K562 (cell line): ENCODE data around the gene IFT81. TPM values are rescaled to one million over a fixed set of nuclear protein-coding genes. Genes with fewer than 3 reads are reported as not detected.

Experiments
- CEBPB ChIP-seq: fragments of 450-650 bp; IDR thresholded peaks from 2 replicates; pipeline ENCODE4 v1.6.1; 2016; ENCODE audit warnings: missing genetic modification characterization, missing compliant biosample characterization
- ZNF146 ChIP-seq: IDR thresholded peaks from one replicate; pipeline ENCODE4 v1.6.1; 2018; ENCODE audit warnings: missing compliant biosample characterization; ENCODE audit not compliant: unreplicated experiment
- polyA plus RNA-seq, 8 experiments: library from polyadenylated mRNA; depleted of rRNA in 4 of 8; stranded (reverse) in 5 of 8; unstranded in 3 of 8; fragments of >200 nt; fragmentation: Nextera tagmentation in 2 of 8; fragmentation: Illumina TruSeq in 1 of 8; extraction: Ambion mirVana in 2 of 8; extraction: Trizol in 1 of 8; gene quantifications; 2 replicates each; pipeline versions ENCODE4 v1.2.1 to v1.2.3, GENCODE V29; 2011 to 2014; ENCODE audit warnings: inconsistent platforms in 1 of 8, missing spikeins in 1 of 8
- total RNA-seq, 7 experiments: library from RNA; depleted of rRNA in 6 of 7; stranded (reverse); fragments of >200 nt in 6 of 7; fragmentation: Illumina TruSeq in 2 of 7; extraction: Trizol in 2 of 7; gene quantifications; 2 replicates each; pipeline versions ENCODE4 v1.2.1 to v1.2.3, GENCODE V29; 2011 to 2021; ENCODE audit warnings: low replicate concordance in 1 of 7
- TF ChIP-seq, protein P1 (sequence below): sonication (generic); formaldehyde crosslinking; IDR thresholded peaks from 2 replicates; pipeline ENCODE4 v1.8.1; 2023; ENCODE audit warnings: missing genetic modification reagents, mild to moderate bottlenecking, borderline replicate concordance
- TF ChIP-seq, protein P2 (sequence below): fragments of 450-650 bp; IDR thresholded peaks from 2 replicates; pipeline ENCODE4 v1.6.1; 2017; ENCODE audit warnings: antibody characterized with exemption

IFT81 gene
- total and polyA plus RNA-seq, 9 of the 15 experiments (the other 6 are each of a cell fraction or from before 2014, with no cell fraction given) = 2.8 to 11.9 (median 7.9) TPM

DNA sequence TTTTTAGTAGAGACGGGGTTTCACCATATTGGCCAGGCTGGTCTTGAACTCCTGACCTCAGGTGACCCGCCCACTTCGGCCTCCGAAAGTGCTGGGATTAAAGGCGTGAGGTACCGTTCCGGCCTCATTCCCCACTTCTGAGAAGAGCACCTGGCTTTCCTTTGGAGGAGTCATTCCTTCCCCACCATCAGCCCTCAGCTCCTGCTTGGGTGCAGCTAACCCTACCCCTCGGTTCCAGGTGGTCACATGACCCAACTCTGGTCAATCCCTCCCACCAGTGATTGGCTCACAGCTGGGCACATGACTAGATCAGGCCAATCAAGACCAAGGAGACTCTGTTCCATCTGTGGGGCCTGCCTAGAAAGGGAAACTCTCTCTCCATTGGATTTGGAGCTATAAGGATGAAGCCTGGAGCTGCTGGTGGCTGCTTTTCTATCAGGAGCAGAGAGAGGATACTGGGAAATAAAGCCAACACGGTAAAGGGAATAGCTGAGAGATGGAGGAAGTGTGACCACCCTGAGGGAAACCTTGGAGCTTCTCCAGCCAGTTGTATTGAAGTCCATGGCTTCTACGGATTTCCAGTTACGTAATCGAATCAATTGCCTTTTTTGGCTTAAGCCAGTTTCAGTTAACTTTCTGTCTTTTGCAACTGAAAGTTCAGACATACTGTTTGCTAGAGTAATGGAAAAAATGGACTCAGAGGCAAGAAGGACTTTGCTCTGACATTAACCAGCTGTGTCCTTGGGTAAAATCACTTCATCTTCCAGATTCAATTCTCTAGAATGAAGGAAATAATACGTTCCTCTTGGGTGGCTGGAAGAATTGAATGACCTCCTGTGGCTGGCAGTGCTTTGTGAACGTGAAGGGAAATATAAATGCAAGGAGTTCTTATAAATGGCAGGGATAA lies 19.7 kb upstream of the IFT81 start (continued):
- TF ChIP-seq, protein P1, sequence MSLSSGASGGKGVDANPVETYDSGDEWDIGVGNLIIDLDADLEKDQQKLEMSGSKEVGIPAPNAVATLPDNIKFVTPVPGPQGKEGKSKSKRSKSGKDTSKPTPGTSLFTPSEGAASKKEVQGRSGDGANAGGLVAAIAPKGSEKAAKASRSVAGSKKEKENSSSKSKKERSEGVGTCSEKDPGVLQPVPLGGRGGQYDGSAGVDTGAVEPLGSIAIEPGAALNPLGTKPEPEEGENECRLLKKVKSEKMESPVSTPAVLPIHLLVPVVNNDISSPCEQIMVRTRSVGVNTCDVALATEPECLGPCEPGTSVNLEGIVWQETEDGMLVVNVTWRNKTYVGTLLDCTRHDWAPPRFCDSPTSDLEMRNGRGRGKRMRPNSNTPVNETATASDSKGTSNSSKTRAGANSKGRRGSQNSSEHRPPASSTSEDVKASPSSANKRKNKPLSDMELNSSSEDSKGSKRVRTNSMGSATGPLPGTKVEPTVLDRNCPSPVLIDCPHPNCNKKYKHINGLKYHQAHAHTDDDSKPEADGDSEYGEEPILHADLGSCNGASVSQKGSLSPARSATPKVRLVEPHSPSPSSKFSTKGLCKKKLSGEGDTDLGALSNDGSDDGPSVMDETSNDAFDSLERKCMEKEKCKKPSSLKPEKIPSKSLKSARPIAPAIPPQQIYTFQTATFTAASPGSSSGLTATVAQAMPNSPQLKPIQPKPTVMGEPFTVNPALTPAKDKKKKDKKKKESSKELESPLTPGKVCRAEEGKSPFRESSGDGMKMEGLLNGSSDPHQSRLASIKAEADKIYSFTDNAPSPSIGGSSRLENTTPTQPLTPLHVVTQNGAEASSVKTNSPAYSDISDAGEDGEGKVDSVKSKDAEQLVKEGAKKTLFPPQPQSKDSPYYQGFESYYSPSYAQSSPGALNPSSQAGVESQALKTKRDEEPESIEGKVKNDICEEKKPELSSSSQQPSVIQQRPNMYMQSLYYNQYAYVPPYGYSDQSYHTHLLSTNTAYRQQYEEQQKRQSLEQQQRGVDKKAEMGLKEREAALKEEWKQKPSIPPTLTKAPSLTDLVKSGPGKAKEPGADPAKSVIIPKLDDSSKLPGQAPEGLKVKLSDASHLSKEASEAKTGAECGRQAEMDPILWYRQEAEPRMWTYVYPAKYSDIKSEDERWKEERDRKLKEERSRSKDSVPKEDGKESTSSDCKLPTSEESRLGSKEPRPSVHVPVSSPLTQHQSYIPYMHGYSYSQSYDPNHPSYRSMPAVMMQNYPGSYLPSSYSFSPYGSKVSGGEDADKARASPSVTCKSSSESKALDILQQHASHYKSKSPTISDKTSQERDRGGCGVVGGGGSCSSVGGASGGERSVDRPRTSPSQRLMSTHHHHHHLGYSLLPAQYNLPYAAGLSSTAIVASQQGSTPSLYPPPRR (CRISPR knock-in tag) = no peak
- TF ChIP-seq CEBPB (tag) = peak; percentile 57
- TF ChIP-seq, protein P2, sequence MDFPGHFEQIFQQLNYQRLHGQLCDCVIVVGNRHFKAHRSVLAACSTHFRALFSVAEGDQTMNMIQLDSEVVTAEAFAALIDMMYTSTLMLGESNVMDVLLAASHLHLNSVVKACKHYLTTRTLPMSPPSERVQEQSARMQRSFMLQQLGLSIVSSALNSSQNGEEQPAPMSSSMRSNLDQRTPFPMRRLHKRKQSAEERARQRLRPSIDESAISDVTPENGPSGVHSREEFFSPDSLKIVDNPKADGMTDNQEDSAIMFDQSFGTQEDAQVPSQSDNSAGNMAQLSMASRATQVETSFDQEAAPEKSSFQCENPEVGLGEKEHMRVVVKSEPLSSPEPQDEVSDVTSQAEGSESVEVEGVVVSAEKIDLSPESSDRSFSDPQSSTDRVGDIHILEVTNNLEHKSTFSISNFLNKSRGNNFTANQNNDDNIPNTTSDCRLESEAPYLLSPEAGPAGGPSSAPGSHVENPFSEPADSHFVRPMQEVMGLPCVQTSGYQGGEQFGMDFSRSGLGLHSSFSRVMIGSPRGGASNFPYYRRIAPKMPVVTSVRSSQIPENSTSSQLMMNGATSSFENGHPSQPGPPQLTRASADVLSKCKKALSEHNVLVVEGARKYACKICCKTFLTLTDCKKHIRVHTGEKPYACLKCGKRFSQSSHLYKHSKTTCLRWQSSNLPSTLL = no peak
- TF ChIP-seq ZNF146 = no peak
